ENCODE measurements around the gene DEFB121.
"Not testable (repeated sequence)": the region's sequence is repeated elsewhere in the genome, so short reads cannot be mapped to it uniquely, and the experiment has no call there.

DEFB121 gene

DNA sequence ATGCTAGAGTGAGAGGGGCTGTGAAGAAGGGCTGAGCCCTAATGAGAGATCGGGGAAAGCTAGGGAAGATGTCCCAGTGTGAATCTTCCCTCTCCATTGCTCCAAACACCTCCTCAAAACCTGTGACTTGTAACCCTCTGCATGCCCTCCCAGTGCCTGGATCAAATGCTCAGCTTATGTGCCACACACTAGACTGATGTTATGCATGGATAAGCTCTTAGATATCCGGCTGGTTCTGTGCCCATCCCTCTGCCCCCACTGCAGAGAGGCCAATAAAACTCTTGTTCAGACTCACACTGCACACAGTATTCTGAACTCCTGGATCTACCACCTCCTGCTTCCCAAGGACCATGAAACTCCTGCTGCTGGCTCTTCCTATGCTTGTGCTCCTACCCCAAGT lies 37.7 kb downstream of the DEFB121 start, which contains the start of gene DEFB118:
DEFB118 (plus strand) TSS at position 301 of the 400 bp plus-strand sequence; CDS start at position 351, 50 bp downstream.
- no peak for FAIRE-seq
- TF ChIP-seq POLR2A (IDR thresholded peaks at IDR 0.05; ENCODE audit: low read depth, low read length) = no peak
- TF ChIP-seq POLR2AphosphoS5 (IDR thresholded peaks at IDR 0.05; ENCODE audit: low read depth, low read length) = no peak
- no peak for TF ChIP-seq POU2F2 (IDR thresholded peaks at IDR 0.05; ENCODE audit: low read depth, low read length)
- TF ChIP-seq PAX5 (IDR thresholded peaks at IDR 0.05; ENCODE audit: insufficient read depth, low read length, severe bottlenecking) = no peak
- TF ChIP-seq SPI1 (IDR thresholded peaks at IDR 0.05; ENCODE audit: low read depth, low read length) = no peak
- no peak for TF ChIP-seq TAF1 (IDR thresholded peaks at IDR 0.05; ENCODE audit: low read depth, low read length)
- DNase-seq (ENCODE audit: insufficient read length, low spot score) = no peak

- not testable (repeated sequence) for FAIRE-seq; DNase-seq (ENCODE audit: insufficient read length, low spot score)
Measured at GRCh38 chr20:31364272-31364671, 41.7 kb downstream of the DEFB121 start.

GRCh38 chr20:31363295-31363694 lies 42.7 kb downstream of the DEFB121 start:
- no peak for DNase-seq (ENCODE audit: insufficient read length, low spot score)
- TF ChIP-seq POLR2A (IDR thresholded peaks at IDR 0.05; ENCODE audit: low read depth, low read length) (no peak), PAX5 (IDR thresholded peaks at IDR 0.05; ENCODE audit: insufficient read depth, low read length, severe bottlenecking) (no peak), TAF1 (IDR thresholded peaks at IDR 0.05; ENCODE audit: low read depth, low read length) (no peak), POU2F2 (IDR thresholded peaks at IDR 0.05; ENCODE audit: low read depth, low read length) (no peak), POLR2AphosphoS5 (IDR thresholded peaks at IDR 0.05; ENCODE audit: low read depth, low read length) (no peak), SPI1 (IDR thresholded peaks at IDR 0.05; ENCODE audit: low read depth, low read length) (no peak)
- FAIRE-seq = no peak

GRCh38 chr20:31355981-31356380 lies 50.0 kb downstream of the DEFB121 start:
- TF ChIP-seq POLR2A (IDR thresholded peaks at IDR 0.05; ENCODE audit: low read depth, low read length) (no peak), POLR2AphosphoS5 (IDR thresholded peaks at IDR 0.05; ENCODE audit: low read depth, low read length) (no peak), TAF1 (IDR thresholded peaks at IDR 0.05; ENCODE audit: low read depth, low read length) (no peak), PAX5 (IDR thresholded peaks at IDR 0.05; ENCODE audit: insufficient read depth, low read length, severe bottlenecking) (no peak), POU2F2 (IDR thresholded peaks at IDR 0.05; ENCODE audit: low read depth, low read length) (no peak), SPI1 (IDR thresholded peaks at IDR 0.05; ENCODE audit: low read depth, low read length) (no peak)
- FAIRE-seq (no peak), DNase-seq (ENCODE audit: insufficient read length, low spot score) (no peak)

Data from GM12891 (cell line).